ENCODE measurements around the gene POLD4. TPM values are rescaled to one million over a fixed set of nuclear protein-coding genes. Genes with fewer than 3 reads are reported as not detected.

Gene POLD4
- total RNA-seq, 1 donor from 2014 or later = 47.0 TPM

DNA sequence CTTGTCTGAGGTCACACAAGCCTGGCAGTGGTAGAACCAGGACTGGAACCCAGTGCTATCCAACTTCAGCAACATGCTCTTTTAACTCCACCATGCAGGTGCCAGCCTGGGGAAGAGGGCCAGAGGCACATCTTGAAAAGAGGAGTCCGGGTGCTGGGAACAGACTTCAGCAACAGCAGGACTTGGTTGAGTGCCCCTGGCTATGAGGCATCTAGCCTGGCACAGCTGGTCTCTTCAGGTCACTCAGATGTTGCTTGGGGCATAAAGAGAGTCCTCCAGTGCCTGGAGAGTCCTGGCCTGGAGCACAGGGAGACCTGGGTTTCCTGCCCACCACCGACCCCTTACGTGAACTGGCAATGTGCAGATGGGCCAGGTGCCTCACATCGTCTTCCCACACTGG, 25.2 kb upstream of the POLD4 start:
- intact Hi-C loops (cut with micrococcal nuclease) = no loop called here
- Histone ChIP-seq H3K27ac (replicated peaks) (no peak overlapping the region), H3K4me3 (no peak overlapping the region), H3K4me1 (peaks cover 14% of the 10 kb centered on the region), H3K9me3 (replicated peaks) (no peaks in the 10 kb centered on the region), H3K27me3 (ENCODE audit: low read depth) (peaks cover 51% of the 10 kb centered on the region), H3K36me3 (no peaks in the 10 kb centered on the region)
- DNase-seq = no peak
- TF ChIP-seq, protein P1, sequence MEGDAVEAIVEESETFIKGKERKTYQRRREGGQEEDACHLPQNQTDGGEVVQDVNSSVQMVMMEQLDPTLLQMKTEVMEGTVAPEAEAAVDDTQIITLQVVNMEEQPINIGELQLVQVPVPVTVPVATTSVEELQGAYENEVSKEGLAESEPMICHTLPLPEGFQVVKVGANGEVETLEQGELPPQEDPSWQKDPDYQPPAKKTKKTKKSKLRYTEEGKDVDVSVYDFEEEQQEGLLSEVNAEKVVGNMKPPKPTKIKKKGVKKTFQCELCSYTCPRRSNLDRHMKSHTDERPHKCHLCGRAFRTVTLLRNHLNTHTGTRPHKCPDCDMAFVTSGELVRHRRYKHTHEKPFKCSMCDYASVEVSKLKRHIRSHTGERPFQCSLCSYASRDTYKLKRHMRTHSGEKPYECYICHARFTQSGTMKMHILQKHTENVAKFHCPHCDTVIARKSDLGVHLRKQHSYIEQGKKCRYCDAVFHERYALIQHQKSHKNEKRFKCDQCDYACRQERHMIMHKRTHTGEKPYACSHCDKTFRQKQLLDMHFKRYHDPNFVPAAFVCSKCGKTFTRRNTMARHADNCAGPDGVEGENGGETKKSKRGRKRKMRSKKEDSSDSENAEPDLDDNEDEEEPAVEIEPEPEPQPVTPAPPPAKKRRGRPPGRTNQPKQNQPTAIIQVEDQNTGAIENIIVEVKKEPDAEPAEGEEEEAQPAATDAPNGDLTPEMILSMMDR (IDR thresholded peaks at IDR 0.05; ENCODE audit: borderline replicate concordance) = no peak

DNA sequence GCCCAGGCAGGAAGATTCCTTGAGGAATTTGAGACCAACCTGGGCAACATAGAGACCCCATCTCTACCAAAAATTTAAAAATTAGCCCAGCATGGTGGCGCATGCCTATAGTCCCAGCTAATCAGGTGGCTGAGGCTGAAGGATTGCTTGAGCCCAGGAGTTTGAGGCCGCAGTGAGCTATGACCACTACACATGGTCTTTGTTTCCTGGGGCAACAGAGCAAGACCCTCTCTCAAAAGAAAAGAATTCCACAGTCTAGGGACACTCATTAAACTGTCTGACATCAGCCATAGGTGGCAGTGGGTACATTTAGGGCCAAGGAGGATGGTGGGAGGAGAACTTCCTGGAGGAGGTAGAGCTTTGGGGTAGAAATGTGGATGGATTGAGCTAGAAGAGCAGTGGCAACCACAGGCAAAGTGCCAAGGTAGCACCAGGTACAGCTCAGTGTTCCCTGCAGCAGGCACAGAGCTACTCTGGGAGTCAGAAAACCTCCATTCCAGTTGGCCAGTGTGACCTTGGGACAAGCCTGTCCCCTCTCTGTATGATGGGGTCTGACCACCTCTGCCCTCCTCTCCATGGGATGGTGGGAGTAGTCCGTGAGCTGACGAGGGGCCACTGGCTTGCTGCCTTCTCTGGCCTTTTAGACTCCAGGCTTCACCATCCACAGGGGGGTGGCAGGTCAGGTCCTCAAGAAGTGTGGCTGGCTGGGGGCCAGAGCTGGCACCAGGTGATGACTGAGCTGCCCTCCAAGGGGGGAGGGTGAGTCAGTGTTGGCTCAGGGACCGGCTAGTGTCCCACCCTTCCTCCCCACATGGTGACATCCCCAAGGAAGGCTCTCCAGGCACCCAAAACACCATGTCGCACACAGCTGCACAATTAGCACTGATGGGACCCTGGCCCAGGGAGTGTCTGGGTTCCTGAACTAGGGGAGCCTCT, 23.8 kb upstream of the POLD4 start:
- TF ChIP-seq, protein P1 (IDR thresholded peaks at IDR 0.05; ENCODE audit: borderline replicate concordance) = no peak
- H3K9me3 ChIP-seq (replicated peaks) = no peaks in the 10 kb centered on the region
- DNase-seq = no peak
- intact Hi-C loops (cut with micrococcal nuclease) = no loop called here
- no peak overlapping the region for H3K27ac ChIP-seq (replicated peaks)
- H3K27me3 ChIP-seq (ENCODE audit: low read depth) = peaks cover 51% of the 10 kb centered on the region
- no peaks in the 10 kb centered on the region for H3K36me3 ChIP-seq
- H3K4me3 ChIP-seq = no peak overlapping the region
- H3K4me1 ChIP-seq = peaks cover 26% of the 10 kb centered on the region

DNA sequence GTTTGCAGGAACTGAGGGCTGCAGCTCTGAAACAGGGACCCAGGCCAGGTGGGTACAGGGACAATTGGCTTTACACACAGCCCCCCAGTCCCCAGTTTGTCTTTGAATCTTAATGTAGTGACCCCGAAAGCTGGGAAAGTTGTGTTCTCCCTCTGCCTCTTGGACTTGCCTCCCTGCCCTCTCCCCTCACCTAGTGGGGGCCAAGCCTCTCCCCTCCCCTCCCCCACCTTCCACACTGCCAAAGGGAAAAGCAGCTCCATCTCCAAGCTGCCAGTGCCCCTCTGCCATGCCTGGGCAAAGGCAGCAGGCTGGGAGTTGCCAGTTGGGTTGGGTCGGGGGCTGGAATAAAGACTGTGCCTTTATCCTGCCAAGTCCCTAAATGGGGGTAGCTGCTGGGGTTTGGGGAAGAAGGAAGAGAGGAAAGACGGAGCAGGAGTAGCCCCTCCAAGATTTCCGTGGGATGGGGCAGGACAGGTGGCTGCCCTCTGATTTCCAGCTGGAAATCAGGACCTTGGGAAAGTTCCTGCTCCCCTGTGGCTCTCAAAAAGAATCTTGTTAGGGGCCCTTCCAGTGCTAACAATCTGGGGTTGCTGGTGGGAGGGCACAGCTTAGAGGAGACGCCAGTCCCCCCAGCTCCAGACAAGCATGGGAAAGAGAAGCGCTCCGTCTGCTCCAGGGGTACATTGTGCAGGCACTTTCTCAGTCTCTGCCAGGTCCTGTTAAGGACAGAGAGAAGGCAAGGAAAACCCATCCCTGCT, 22.9 kb upstream of the POLD4 start:
- Histone ChIP-seq H3K27me3 (ENCODE audit: low read depth) (peaks cover 49% of the 10 kb centered on the region), H3K4me1 (peaks cover 35% of the 10 kb centered on the region), H3K27ac (replicated peaks) (no peak overlapping the region), H3K9me3 (replicated peaks) (no peaks in the 10 kb centered on the region), H3K36me3 (no peaks in the 10 kb centered on the region), H3K4me3 (no peak overlapping the region)
- DNase-seq = no peak
- TF ChIP-seq, protein P1 (IDR thresholded peaks at IDR 0.05; ENCODE audit: borderline replicate concordance) = no peak
- intact Hi-C loops (cut with micrococcal nuclease) = no loop called here

DNA sequence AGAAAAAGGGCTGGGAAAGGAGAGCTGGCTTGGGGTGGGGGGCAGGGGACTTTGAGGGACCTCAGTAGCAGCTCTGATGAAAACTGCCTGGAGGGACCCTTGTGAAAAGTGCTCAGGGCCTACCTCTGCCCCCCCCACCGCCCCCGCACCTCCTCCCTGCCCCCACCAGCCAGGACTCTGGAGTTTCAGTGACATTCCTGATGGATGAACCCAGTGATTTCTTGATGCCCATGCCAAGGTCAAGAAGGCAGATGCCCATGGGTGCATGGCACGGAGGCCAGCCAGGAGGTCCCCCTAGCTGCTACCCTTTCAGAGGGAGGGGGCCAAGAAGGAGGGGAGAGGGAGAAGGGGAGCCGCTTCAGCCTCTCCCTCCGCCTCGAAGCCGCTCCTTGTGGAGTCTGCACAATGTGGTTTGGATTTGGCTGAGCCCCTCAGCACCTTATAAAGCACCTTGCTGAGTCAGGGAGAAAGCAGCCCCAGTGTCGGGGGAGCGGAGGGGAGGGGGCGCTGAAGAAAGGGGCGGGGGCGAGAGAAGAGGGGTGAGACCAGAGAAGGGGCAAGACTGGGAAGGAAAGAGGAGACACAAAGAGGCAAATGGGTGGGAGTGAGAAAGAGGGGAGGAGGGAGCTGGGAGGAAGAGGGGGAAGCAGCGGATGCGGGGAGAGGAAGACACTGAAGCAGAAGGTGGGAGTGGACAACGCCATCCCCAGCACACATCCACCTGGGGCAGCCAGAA, 22.1 kb upstream of the POLD4 start:
- Histone ChIP-seq H3K36me3 (no peaks in the 10 kb centered on the region), H3K4me1 (peaks cover 42% of the 10 kb centered on the region), H3K27ac (replicated peaks) (no peak overlapping the region), H3K4me3 (no peak overlapping the region), H3K27me3 (ENCODE audit: low read depth) (peaks cover 47% of the 10 kb centered on the region), H3K9me3 (replicated peaks) (no peaks in the 10 kb centered on the region)
- DNase-seq = no peak
- TF ChIP-seq, protein P1 (IDR thresholded peaks at IDR 0.05; ENCODE audit: borderline replicate concordance) = no peak
- intact Hi-C loops (cut with micrococcal nuclease) = no loop called here

DNA sequence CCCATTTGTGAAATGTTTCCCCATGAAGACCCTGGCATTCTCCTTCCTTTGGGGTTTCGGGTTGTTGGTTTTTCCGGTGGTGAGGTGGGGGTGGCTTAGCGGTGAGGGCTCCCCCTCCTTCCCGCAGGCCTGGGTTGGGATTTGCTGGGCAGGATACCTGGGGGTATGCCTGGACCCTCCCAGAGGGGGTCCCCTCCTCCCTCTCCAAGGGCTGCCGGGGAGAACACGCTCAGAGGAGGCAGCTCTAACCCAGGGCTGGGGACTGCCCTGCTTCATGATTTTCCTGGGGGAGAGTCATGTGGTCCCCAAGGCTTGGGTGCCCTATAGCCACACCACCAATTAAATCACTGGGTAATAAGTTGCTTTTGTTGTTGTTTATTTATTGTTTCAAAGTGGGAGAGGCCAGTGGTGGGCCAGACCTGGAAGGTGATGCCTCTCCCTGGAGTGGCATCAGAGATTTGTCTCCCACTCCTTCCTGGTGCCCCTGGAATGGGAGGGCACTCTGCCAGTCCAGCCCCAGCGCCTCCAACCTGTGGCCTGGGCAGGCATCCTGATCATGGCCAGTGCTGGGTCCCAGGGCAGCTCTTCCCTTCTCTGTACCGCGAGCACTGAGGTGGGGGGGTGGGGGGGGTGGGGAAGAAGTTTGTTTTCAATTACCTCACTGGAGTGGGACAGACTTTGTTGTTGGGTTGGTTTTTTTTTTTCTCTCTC, 21.4 kb upstream of the POLD4 start:
- Histone ChIP-seq H3K9me3 (replicated peaks) (no peaks in the 10 kb centered on the region), H3K36me3 (no peaks in the 10 kb centered on the region), H3K4me1 (peaks cover 43% of the 10 kb centered on the region), H3K27me3 (ENCODE audit: low read depth) (peaks cover 43% of the 10 kb centered on the region), H3K4me3 (peak overlapping the region; percentile 82), H3K27ac (replicated peaks) (peak overlapping the region; percentile 91)
- no peak for DNase-seq
- TF ChIP-seq, protein P1 (IDR thresholded peaks at IDR 0.05; ENCODE audit: borderline replicate concordance) = no peak
- intact Hi-C loops (cut with micrococcal nuclease) = no loop called here

Measured in left ventricle myocardium inferior (tissue), 1 donor.